Measurements from ENCODE around the gene COPS7A.

COPS7A gene

GRCh38 chr12:6723607-6724408 is at the start of gene COPS7A:
Gene COPS7A, plus strand, starts transcription at chr12:6724046. Its CDS starts 611 bp downstream, at chr12:6724657.
- peak; percentile 98 for DNase-seq

- no peak for DNase-seq
Measured at GRCh38 chr12:6676962-6677361, 46.9 kb upstream of the COPS7A start.

GRCh38 chr12:6684609-6685008 is 39.2 kb upstream of the COPS7A start:
- DNase-seq: peak; percentile 40 to 78

GRCh38 chr12:6685814-6686213 is 38.0 kb upstream of the COPS7A start:
- DNase-seq: no peak

GRCh38 chr12:6688543-6688998 is 35.3 kb upstream of the COPS7A start:
- peak in 1 of 2 donors; percentile 48 for DNase-seq

GRCh38 chr12:6688999-6689882 is 34.6 kb upstream of the COPS7A start, which contains the start of gene ZNF384:
Gene ZNF384, minus strand, starts transcription at chr12:6689375. Its CDS starts 9,855 bp downstream, at chr12:6679520.
- DNase-seq: peak; percentile 98

GRCh38 chr12:6691473-6691872 is 32.4 kb upstream of the COPS7A start:
- no peak for DNase-seq

GRCh38 chr12:6692888-6693287 is 31.0 kb upstream of the COPS7A start:
- DNase-seq: no peak

- DNase-seq: no peak
Measured at GRCh38 chr12:6693832-6694355, 30.0 kb upstream of the COPS7A start.

GRCh38 chr12:6694701-6695100 is 29.1 kb upstream of the COPS7A start:
- DNase-seq: no peak

- DNase-seq: no peak
Measured at GRCh38 chr12:6695313-6696045, 28.4 kb upstream of the COPS7A start.

GRCh38 chr12:6696690-6697583 is 26.9 kb upstream of the COPS7A start:
- peak in 1 of 2 donors; percentile 26 for DNase-seq

- peak in 1 of 2 donors; percentile 23 for DNase-seq
Measured at GRCh38 chr12:6697584-6698351, 26.1 kb upstream of the COPS7A start.

- DNase-seq: no peak
Measured at GRCh38 chr12:6698352-6699046, 25.3 kb upstream of the COPS7A start.

GRCh38 chr12:6699259-6699988 is 24.4 kb upstream of the COPS7A start:
- DNase-seq: no peak

GRCh38 chr12:6699989-6700645 is 23.7 kb upstream of the COPS7A start:
- peak in 1 of 2 donors; percentile 10 for DNase-seq

GRCh38 chr12:6700646-6701051 is 23.2 kb upstream of the COPS7A start, which contains the start of gene PIANP:
Gene PIANP, minus strand, starts transcription at chr12:6700815. Its CDS starts 2,754 bp downstream, at chr12:6698061.
- DNase-seq: peak in 1 of 2 donors; percentile 52

- no peak for DNase-seq
Measured at GRCh38 chr12:6701078-6701768, 22.6 kb upstream of the COPS7A start.
